IMR-90 (cell line): ENCODE measurements around the gene GALNT4. TPM values are rescaled to one million over a fixed set of nuclear protein-coding genes. Genes with fewer than 3 reads are reported as not detected.

Source experiments
- ATAC-seq: fragments of 200-7000 bp; cut with Tn5 transposase; 2 replicates; pipeline ENCODE4 v1.9.1; 2020; ENCODE audit warnings: low read depth, mild to moderate bottlenecking, moderate library complexity
- BruUV-seq: library from RNA; stranded (reverse); fragments of 400-500 nt; replicated peaks from 2 replicates; lab custom pipeline; 2021; lab: Mats Ljungman, UMichigan
- CTCF ChIA-PET: fragments of 300-600 bp; formaldehyde crosslinking; extraction: SDS; loops from one replicate; lab custom pipeline; 2021; ENCODE audit warnings: antibody characterized with exemption; lab: Yijun Ruan, JAX
- POLR2A ChIA-PET: fragments of 300-600 bp; sonication (Branson Sonifier 250); formaldehyde crosslinking; loops from one replicate; lab custom pipeline; 2022; ENCODE audit warnings: antibody characterized with exemption; ENCODE audit not compliant: unreplicated experiment; lab: Charles Lee
- DNase-seq: peaks from one replicate; pipeline ENCODE4 v3.0.0; 2013
- H2AFZ ChIP-seq: replicated peaks from 2 replicates; pipeline ENCODE3; 2013; ENCODE audit warnings: low read length, mild to moderate bottlenecking; ENCODE audit not compliant: poor library complexity
- H2AK5ac ChIP-seq: 2 replicates; pipeline ENCODE4 v1.6.1; 2013; ENCODE audit warnings: low read depth, low read length, inconsistent platforms
- H2AK9ac ChIP-seq: replicated peaks from 2 replicates; pipeline ENCODE3; 2013; ENCODE audit warnings: mild to moderate bottlenecking, low read depth, low read length, moderate library complexity; ENCODE audit not compliant: poor library complexity
- H2BK120ac ChIP-seq: 2 replicates; pipeline ENCODE4 v1.6.1; 2013; ENCODE audit warnings: low read depth, low read length, inconsistent platforms
- H2BK15ac ChIP-seq: 3 replicates; pipeline ENCODE4 v1.6.1; 2013; ENCODE audit warnings: low read depth, low read length, inconsistent platforms
- H2BK20ac ChIP-seq: 2 replicates; pipeline ENCODE4 v1.6.1; 2013; ENCODE audit warnings: low read depth, mild to moderate bottlenecking, inconsistent platforms, low read length, moderate library complexity
- H2BK5ac ChIP-seq: 2 replicates; pipeline ENCODE4 v1.6.1; 2013; ENCODE audit warnings: mild to moderate bottlenecking, low read depth, low read length, inconsistent platforms; ENCODE audit not compliant: poor library complexity, severe bottlenecking
- H3K14ac ChIP-seq: replicated peaks from 2 replicates; pipeline ENCODE4 v1.6.1; 2013; ENCODE audit warnings: low read depth, low read length, inconsistent platforms
- H3K18ac ChIP-seq: 2 replicates; pipeline ENCODE4 v1.6.1; 2013; ENCODE audit warnings: low read depth, low read length, control low read depth
- H3K23ac ChIP-seq: 2 replicates; pipeline ENCODE4 v1.6.1; 2013; ENCODE audit warnings: low read depth, low read length, inconsistent platforms
- H3K27ac ChIP-seq: 2 replicates; pipeline ENCODE4 v1.5.1; 2013; ENCODE audit warnings: mild to moderate bottlenecking, control low read depth, low read length; ENCODE audit not compliant: insufficient read depth
- H3K27me3 ChIP-seq: 2 replicates; pipeline ENCODE4 v1.6.1; 2013; ENCODE audit warnings: low read length; ENCODE audit not compliant: control insufficient read depth, insufficient read depth
- H3K36me3 ChIP-seq: 2 replicates; pipeline ENCODE4 v1.6.1; 2013; ENCODE audit warnings: low read length, mixed read lengths; ENCODE audit not compliant: control insufficient read depth, insufficient read depth
- H3K4ac ChIP-seq: 2 replicates; pipeline ENCODE4 v1.6.1; 2013; ENCODE audit warnings: low read depth, low read length, inconsistent platforms
- H3K4me1 ChIP-seq: 2 replicates; pipeline ENCODE4 v1.6.1; 2013; ENCODE audit warnings: low read length, mixed read lengths; ENCODE audit not compliant: control insufficient read depth, insufficient read depth
- H3K4me2 ChIP-seq: 2 replicates; pipeline ENCODE4 v1.6.1; 2013; ENCODE audit warnings: low read depth, mild to moderate bottlenecking, control low read depth, low read length, moderate library complexity
- H3K4me3 ChIP-seq: 2 replicates; pipeline ENCODE4 v1.5.1; 2013; ENCODE audit warnings: low read depth, mild to moderate bottlenecking, control low read depth, low read length, moderate library complexity; ENCODE audit not compliant: insufficient read depth
- H3K56ac ChIP-seq: 2 replicates; pipeline ENCODE4 v1.6.1; 2013; ENCODE audit warnings: low read length, inconsistent platforms; ENCODE audit not compliant: insufficient read depth; ENCODE audit errors: extremely low read depth
- H3K79me1 ChIP-seq, 2 experiments: 2 replicates each; pipeline ENCODE4 v1.6.1; 2013; ENCODE audit warnings: low read length in 2 of 2, inconsistent platforms in 1 of 2, low read depth in 1 of 2
- H3K9ac ChIP-seq: 2 replicates; pipeline ENCODE4 v1.6.1; 2013; ENCODE audit warnings: low read depth, low read length, control low read depth
- H3K9me1 ChIP-seq: 2 replicates; pipeline ENCODE4 v1.6.1; 2013; ENCODE audit warnings: low read length, inconsistent platforms; ENCODE audit not compliant: insufficient read depth
- H3K9me3 ChIP-seq: 2 replicates; pipeline ENCODE4 v1.6.1; 2013; ENCODE audit warnings: low read length; ENCODE audit not compliant: control insufficient read depth, insufficient read depth
- H4K20me1 ChIP-seq: 2 replicates; pipeline ENCODE4 v1.6.1; 2013; ENCODE audit warnings: low read length, inconsistent platforms; ENCODE audit not compliant: insufficient read depth
- H4K5ac ChIP-seq: 2 replicates; pipeline ENCODE4 v1.6.1; 2013; ENCODE audit warnings: mild to moderate bottlenecking, low read depth, low read length, control low read depth
- H4K8ac ChIP-seq, 2 experiments: 2 replicates each; pipeline ENCODE4 v1.6.1; 2013; ENCODE audit warnings: low read depth in 2 of 2, low read length in 2 of 2, control low read depth in 1 of 2, inconsistent platforms in 1 of 2
- H4K91ac ChIP-seq: 2 replicates; pipeline ENCODE4 v1.6.1; 2013; ENCODE audit warnings: low read depth, low read length, inconsistent platforms; ENCODE audit not compliant: insufficient read depth
- BHLHE40 ChIP-seq: fragments of 150-350 bp; IDR thresholded peaks from 2 replicates; pipeline ENCODE4 v1.6.1; 2016; ENCODE audit warnings: mild to moderate bottlenecking, low read depth, low read length
- MAFK ChIP-seq: IDR thresholded peaks from 2 replicates; pipeline ENCODE4 v1.6.1; 2012; ENCODE audit warnings: low read depth, low read length, improper control_type of control experiment
- MAZ ChIP-seq: IDR thresholded peaks from 2 replicates; pipeline ENCODE4 v1.6.1; 2012; ENCODE audit warnings: low read depth, mild to moderate bottlenecking, low read length, improper control_type of control experiment, moderate library complexity, borderline replicate concordance
- WGBS, 2 experiments: methylation state at CpG; one replicate each; pipeline versions ENCODE4 v1.1.5 to v1.1.7; 2013; ENCODE audit warnings: missing lambda C conversion rate in 2 of 2; ENCODE audit not compliant: insufficient read length in 1 of 2; ENCODE audit errors: extremely low coverage in 2 of 2; 5-methylcytosine and 5-hydroxymethylcytosine counted together
- dilution Hi-C: fragments of 300-500 bp; cut with HindIII; formaldehyde crosslinking; loops from one replicate; pipeline ENCODE4 v1.14.3; 2018; ENCODE audit warnings: low sequenced_read_pairs; ENCODE audit not compliant: unreplicated experiment
- in situ Hi-C: fragments of 300-500 bp; cut with MboI; formaldehyde crosslinking; loops from 3 replicates; pipeline ENCODE4 v1.14.3; 2019; ENCODE audit warnings: low sequenced_read_pairs, inconsistent platforms, mixed read lengths
- intact Hi-C: fragments of 100-400 bp; cut with micrococcal nuclease; formaldehyde crosslinking; loops from 2 replicates; pipeline ENCODE4 v1.10.0; 2022
- polyA plus RNA-seq, 3 experiments: library from polyadenylated mRNA; depleted of rRNA; stranded (reverse); fragments of >200 nt; gene quantifications; 2 replicates each; pipeline ENCODE4 v1.2.3, GENCODE V29; 2012; ENCODE audit warnings: low replicate concordance in 1 of 3
- total RNA-seq: library from RNA; depleted of rRNA; stranded (reverse); fragments of >200 nt; gene quantifications from 2 replicates; pipeline ENCODE4 v1.2.3, GENCODE V29; 2012
- TF ChIP-seq, protein P1 (sequence below): fragments of 150-350 bp; IDR thresholded peaks from 2 replicates; pipeline ENCODE4 v1.6.1; 2017; ENCODE audit warnings: mild to moderate bottlenecking, antibody characterized with exemption, low read length, low read depth
- TF ChIP-seq, protein P2 (sequence below): conservative IDR thresholded peaks from 2 replicates; pipeline ENCODE4 v1.5.1; 2012; ENCODE audit warnings: mild to moderate bottlenecking, low read depth, low read length, improper control_type of control experiment

The GALNT4 gene
- total and polyA plus RNA-seq, 2 of the 4 experiments (the other 2 are of a cell fraction), result 2.6 to 9.0 TPM

DNA sequence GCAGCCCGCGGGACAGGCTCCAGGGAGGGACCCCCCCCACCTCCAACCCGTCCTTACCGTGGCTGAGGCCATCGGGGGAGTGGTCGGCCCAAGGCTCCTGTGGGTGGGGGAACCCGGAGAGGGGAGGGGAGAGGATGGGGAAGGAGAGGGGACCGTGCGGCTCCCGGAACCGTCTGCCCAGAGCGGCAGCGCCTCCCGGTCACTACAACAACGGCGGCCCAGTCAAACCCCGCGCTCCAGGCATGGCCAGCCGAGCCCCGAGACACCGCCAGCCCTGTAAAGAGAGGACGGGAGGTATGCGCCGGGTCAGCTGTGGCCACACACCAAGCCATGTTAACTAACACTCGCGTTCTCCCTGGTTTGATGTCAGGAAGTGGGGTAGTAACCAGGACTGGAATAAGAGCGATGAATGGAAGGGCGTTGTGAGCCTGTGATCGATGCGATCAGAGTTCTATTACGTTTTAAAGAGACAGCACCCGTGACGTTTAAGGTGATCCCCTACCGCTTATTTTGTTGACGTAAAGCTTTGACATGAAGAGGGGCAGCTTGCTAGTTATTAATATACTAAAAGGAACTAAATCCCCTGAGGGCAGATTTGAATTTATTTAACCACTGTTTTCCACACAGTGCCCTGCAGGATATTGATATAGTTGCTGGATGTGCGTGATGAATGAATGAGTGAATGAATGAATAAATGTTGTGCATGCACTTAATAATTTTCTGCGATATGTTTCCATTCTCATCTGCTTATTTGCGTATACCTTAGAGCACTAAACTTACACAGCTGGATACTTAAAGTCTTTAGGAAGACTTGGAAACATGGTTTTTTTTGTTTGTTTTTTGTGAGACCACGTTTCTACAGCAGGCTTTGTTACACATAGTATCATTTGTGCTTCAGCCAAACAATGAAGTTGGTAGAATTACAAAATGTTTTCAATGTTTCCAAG lies 1.5 kb upstream of the GALNT4 start, which contains the start of gene POC1B:
POC1B (minus strand) TSS at position 224 of the 947 bp plus-strand sequence; CDS start at position 72, 152 bp downstream.
- CTCF ChIA-PET, result interaction anchor here (0.7 to 1.4 kb wide), 3 partner anchors 49 to 509 kb away, joined by 3 to 5 read pairs (median 3); no protein-coding TSS in a partner anchor
- TF ChIP-seq MAFK (0 out of 2 replicates have a peak, but pooled peaks have one; percentile 0), BHLHE40 (no peak), MAZ (0 out of 2 replicates have a peak, but pooled peaks have one; percentile 45)
- TF ChIP-seq, protein P1, sequence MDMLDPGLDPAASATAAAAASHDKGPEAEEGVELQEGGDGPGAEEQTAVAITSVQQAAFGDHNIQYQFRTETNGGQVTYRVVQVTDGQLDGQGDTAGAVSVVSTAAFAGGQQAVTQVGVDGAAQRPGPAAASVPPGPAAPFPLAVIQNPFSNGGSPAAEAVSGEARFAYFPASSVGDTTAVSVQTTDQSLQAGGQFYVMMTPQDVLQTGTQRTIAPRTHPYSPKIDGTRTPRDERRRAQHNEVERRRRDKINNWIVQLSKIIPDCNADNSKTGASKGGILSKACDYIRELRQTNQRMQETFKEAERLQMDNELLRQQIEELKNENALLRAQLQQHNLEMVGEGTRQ, result 0 out of 2 replicates have a peak, but pooled peaks have one; percentile 12
- TF ChIP-seq, protein P2, sequence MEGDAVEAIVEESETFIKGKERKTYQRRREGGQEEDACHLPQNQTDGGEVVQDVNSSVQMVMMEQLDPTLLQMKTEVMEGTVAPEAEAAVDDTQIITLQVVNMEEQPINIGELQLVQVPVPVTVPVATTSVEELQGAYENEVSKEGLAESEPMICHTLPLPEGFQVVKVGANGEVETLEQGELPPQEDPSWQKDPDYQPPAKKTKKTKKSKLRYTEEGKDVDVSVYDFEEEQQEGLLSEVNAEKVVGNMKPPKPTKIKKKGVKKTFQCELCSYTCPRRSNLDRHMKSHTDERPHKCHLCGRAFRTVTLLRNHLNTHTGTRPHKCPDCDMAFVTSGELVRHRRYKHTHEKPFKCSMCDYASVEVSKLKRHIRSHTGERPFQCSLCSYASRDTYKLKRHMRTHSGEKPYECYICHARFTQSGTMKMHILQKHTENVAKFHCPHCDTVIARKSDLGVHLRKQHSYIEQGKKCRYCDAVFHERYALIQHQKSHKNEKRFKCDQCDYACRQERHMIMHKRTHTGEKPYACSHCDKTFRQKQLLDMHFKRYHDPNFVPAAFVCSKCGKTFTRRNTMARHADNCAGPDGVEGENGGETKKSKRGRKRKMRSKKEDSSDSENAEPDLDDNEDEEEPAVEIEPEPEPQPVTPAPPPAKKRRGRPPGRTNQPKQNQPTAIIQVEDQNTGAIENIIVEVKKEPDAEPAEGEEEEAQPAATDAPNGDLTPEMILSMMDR, result no peak
- in situ Hi-C loops, result loop anchor here (5.0 to 10.0 kb wide), 3 partner anchors 54 to 509 kb away; partner anchors contain the start of gene DUSP6

More for the DNA sequence above, 1.5 kb upstream of the GALNT4 start, which contains the start of gene POC1B:
- peaks cover 28 to 29% of the 10 kb centered on the region in 2 experiments for H3K79me1 ChIP-seq
- peak within 1 kb of the TSS; percentile 99 for H3K23ac ChIP-seq
- H3K27me3 ChIP-seq, result no peaks in the 10 kb centered on the region
- intact Hi-C loops (loop anchor here (2.0 to 10.0 kb wide), 3 partner anchors 173 to 941 kb away; partner anchors contain the start of genes DUSP6 and KITLG), dilution Hi-C loops (no loop called here)
- DNase-seq (peak; percentile 77), ATAC-seq (peak; percentile 79)
- peak within 1 kb of the TSS; percentile 84 for H3K4me2 ChIP-seq
- peaks cover 3% of the 10 kb centered on the region; the same call in 1 of the 2 replicates for H3K9me1 ChIP-seq
- H4K8ac ChIP-seq, result peak within 1 kb of the TSS; percentile 87 to 100
- H3K4me3 ChIP-seq, result peak within 1 kb of the TSS; percentile 88
- H2AFZ ChIP-seq, result peak within 1 kb of the TSS; percentile 100
- peak within 1 kb of the TSS; percentile 100 for H4K91ac ChIP-seq
- H4K5ac ChIP-seq, result peak within 1 kb of the TSS; percentile 97
- POLR2A ChIA-PET, result no interaction called here
- peaks cover 11% of the 10 kb centered on the region for H3K4me1 ChIP-seq
- H3K18ac ChIP-seq, result peak within 1 kb of the TSS; percentile 99
- peak within 1 kb of the TSS; percentile 86 for H3K9ac ChIP-seq
- H3K9me3 ChIP-seq, result no peaks in the 10 kb centered on the region
- WGBS, 2 experiments, result 0% methylated on average over 3 of the region's 39 CpGs; no CpG with 5 or more reads in 1 of the 2 experiments
- H3K27ac ChIP-seq, result peak within 1 kb of the TSS; percentile 92
- BruUV-seq, result no TSS peak
- H3K14ac ChIP-seq, result peak within 1 kb of the TSS; percentile 99
- H3K56ac ChIP-seq, result peak within 1 kb of the TSS; percentile 79
- H4K20me1 ChIP-seq, result peaks cover 3% of the 10 kb centered on the region; the same call in 1 of the 2 replicates
- H2AK5ac ChIP-seq, result 0 out of 2 replicates have a peak within 1 kb of the TSS, but pooled peaks have one; percentile 81
- peak within 1 kb of the TSS; percentile 99 for H3K4ac ChIP-seq
- peak within 1 kb of the TSS; percentile 99 for H2BK20ac ChIP-seq
- H2BK5ac ChIP-seq, result peak within 1 kb of the TSS; percentile 98
- H3K36me3 ChIP-seq, result 0 out of 2 replicates have a peak, but pooled peaks cover 2% of the 10 kb centered on the region
- H2AK9ac ChIP-seq, result peak within 1 kb of the TSS; percentile 98
- H2BK15ac ChIP-seq, result peak within 1 kb of the TSS; percentile 89; the same call in 2 of the 3 replicates
- H2BK120ac ChIP-seq, result peak within 1 kb of the TSS; percentile 99
